Liver (tissue), 3 donors: ENCODE data around the gene GPRC5D.

Experiments
- FOXA2 ChIP-seq: IDR thresholded peaks from 2 replicates; pipeline ENCODE4 v1.6.1; 2016; ENCODE audit warnings: antibody characterized with exemption
- GABPA ChIP-seq, 2 donors: IDR thresholded peaks in 1 of 2; conservative IDR thresholded peaks in 1 of 2; 2 replicates each; pipeline ENCODE4 v1.6.1; 2016; ENCODE audit warnings: antibody characterized with exemption in 2 of 2, mild to moderate bottlenecking in 1 of 2, moderate library complexity in 1 of 2
- HNF4A ChIP-seq, 2 donors: conservative IDR thresholded peaks; 2 replicates each; pipeline ENCODE4 v1.6.1; 2016; ENCODE audit warnings: antibody characterized with exemption in 2 of 2, mild to moderate bottlenecking in 2 of 2
- RAD21 ChIP-seq, 2 donors: IDR thresholded peaks; 2 replicates each; pipeline ENCODE4 v1.6.1; 2016; ENCODE audit warnings: antibody characterized with exemption in 2 of 2, mild to moderate bottlenecking in 2 of 2
- SP1 ChIP-seq: IDR thresholded peaks from 2 replicates; pipeline ENCODE4 v1.6.1; 2018; ENCODE audit warnings: antibody characterized with exemption, mild to moderate bottlenecking
- TAF1 ChIP-seq: conservative IDR thresholded peaks from 2 replicates; pipeline ENCODE4 v1.6.1; 2016; ENCODE audit warnings: antibody characterized with exemption, mild to moderate bottlenecking
- YY1 ChIP-seq: IDR thresholded peaks from 2 replicates; pipeline ENCODE4 v1.6.1; 2016; ENCODE audit warnings: antibody characterized with exemption, mild to moderate bottlenecking
- TF ChIP-seq, protein P1 (sequence below): fragments of 150-350 bp; IDR thresholded peaks from 2 replicates; pipeline ENCODE4 v1.5.1; 2017; ENCODE audit warnings: improper control_type of control experiment, low read depth, low read length; ENCODE audit not compliant: missing input control
- TF ChIP-seq, protein P2 (sequence below): IDR thresholded peaks from 2 replicates; pipeline ENCODE4 v1.6.1; 2016; ENCODE audit warnings: antibody characterized with exemption, mild to moderate bottlenecking
- TF ChIP-seq, protein P3 (sequence below): IDR thresholded peaks from 2 replicates; pipeline ENCODE4 v1.6.1; 2016; ENCODE audit warnings: antibody characterized with exemption
- TF ChIP-seq, protein P4 (sequence below): IDR thresholded peaks from 2 replicates; pipeline ENCODE4 v1.6.1; 2016; ENCODE audit warnings: antibody characterized with exemption
- donor health status: healthy.
- donor health status: healthy.

DNA sequence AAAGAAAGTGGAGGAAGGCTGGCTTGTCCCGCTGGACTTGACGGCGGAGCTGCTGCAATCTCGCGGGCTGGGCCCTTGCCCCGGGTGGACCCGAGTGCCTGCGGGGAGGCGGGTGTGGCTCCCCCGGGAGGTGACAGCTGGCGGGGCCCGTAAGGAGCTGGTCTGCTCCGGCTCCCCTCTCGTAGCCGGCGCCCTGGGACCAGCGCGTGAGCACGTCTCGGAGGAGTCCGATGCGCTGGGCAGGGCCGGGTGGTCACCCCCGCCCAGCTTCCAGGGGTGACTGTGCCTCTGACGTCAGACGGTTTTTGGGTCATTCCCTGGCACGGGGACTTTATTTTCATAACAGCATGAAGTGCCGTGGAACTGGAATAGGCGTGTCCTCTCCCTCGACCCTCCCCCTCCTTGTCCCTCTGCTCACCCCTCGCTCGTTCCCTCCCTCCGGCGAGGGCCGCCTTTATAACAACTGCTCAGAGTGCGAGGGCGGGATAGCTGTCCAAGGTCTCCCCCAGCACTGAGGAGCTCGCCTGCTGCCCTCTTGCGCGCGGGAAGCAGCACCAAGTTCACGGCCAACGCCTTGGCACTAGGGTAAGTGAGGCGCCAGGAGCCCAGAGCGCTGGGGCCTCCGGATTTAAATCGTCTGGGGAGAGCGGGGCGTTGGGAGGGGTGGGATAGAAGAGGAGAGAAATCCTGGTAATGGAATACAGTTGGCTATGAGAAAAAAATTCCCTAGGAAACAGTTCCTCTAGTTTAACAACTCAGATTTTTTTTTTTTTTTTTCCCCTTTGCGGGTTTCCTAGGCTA, 60.7 kb downstream of the GPRC5D start, which contains the start of gene GPRC5A:
- TF ChIP-seq, protein P1, sequence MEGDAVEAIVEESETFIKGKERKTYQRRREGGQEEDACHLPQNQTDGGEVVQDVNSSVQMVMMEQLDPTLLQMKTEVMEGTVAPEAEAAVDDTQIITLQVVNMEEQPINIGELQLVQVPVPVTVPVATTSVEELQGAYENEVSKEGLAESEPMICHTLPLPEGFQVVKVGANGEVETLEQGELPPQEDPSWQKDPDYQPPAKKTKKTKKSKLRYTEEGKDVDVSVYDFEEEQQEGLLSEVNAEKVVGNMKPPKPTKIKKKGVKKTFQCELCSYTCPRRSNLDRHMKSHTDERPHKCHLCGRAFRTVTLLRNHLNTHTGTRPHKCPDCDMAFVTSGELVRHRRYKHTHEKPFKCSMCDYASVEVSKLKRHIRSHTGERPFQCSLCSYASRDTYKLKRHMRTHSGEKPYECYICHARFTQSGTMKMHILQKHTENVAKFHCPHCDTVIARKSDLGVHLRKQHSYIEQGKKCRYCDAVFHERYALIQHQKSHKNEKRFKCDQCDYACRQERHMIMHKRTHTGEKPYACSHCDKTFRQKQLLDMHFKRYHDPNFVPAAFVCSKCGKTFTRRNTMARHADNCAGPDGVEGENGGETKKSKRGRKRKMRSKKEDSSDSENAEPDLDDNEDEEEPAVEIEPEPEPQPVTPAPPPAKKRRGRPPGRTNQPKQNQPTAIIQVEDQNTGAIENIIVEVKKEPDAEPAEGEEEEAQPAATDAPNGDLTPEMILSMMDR: no peak
- TF ChIP-seq TAF1 (no peak), HNF4A (conservative IDR thresholded peaks at IDR 0.05) (no peak), SP1 (peak; percentile 7), FOXA2 (no peak), GABPA (IDR thresholded peaks at IDR 0.05 in 1 of 2, conservative IDR thresholded peaks at IDR 0.05 in 1 of 2) (no peak), YY1 (no peak), RAD21 (IDR thresholded peaks at IDR 0.05) (no peak)
- TF ChIP-seq, protein P2, sequence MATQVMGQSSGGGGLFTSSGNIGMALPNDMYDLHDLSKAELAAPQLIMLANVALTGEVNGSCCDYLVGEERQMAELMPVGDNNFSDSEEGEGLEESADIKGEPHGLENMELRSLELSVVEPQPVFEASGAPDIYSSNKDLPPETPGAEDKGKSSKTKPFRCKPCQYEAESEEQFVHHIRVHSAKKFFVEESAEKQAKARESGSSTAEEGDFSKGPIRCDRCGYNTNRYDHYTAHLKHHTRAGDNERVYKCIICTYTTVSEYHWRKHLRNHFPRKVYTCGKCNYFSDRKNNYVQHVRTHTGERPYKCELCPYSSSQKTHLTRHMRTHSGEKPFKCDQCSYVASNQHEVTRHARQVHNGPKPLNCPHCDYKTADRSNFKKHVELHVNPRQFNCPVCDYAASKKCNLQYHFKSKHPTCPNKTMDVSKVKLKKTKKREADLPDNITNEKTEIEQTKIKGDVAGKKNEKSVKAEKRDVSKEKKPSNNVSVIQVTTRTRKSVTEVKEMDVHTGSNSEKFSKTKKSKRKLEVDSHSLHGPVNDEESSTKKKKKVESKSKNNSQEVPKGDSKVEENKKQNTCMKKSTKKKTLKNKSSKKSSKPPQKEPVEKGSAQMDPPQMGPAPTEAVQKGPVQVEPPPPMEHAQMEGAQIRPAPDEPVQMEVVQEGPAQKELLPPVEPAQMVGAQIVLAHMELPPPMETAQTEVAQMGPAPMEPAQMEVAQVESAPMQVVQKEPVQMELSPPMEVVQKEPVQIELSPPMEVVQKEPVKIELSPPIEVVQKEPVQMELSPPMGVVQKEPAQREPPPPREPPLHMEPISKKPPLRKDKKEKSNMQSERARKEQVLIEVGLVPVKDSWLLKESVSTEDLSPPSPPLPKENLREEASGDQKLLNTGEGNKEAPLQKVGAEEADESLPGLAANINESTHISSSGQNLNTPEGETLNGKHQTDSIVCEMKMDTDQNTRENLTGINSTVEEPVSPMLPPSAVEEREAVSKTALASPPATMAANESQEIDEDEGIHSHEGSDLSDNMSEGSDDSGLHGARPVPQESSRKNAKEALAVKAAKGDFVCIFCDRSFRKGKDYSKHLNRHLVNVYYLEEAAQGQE: no peak
- TF ChIP-seq, protein P3, sequence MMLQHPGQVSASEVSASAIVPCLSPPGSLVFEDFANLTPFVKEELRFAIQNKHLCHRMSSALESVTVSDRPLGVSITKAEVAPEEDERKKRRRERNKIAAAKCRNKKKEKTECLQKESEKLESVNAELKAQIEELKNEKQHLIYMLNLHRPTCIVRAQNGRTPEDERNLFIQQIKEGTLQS: no peak
- TF ChIP-seq, protein P4, sequence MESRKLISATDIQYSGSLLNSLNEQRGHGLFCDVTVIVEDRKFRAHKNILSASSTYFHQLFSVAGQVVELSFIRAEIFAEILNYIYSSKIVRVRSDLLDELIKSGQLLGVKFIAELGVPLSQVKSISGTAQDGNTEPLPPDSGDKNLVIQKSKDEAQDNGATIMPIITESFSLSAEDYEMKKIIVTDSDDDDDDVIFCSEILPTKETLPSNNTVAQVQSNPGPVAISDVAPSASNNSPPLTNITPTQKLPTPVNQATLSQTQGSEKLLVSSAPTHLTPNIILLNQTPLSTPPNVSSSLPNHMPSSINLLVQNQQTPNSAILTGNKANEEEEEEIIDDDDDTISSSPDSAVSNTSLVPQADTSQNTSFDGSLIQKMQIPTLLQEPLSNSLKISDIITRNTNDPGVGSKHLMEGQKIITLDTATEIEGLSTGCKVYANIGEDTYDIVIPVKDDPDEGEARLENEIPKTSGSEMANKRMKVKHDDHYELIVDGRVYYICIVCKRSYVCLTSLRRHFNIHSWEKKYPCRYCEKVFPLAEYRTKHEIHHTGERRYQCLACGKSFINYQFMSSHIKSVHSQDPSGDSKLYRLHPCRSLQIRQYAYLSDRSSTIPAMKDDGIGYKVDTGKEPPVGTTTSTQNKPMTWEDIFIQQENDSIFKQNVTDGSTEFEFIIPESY: no peak
